Fibroblast of mammary gland (primary cell): Measurements from ENCODE around the gene LYRM4.

Experiments
- DNase-seq: peaks from one replicate; pipeline ENCODE4 v3.0.0-alpha.2; 2010; ENCODE audit warnings: low read depth
- H3K4me3 ChIP-seq: 2 replicates; pipeline ENCODE4 v1.5.1; 2011; ENCODE audit warnings: low read depth, mild to moderate bottlenecking, low read length, moderate library complexity; ENCODE audit not compliant: control insufficient read depth
- TF ChIP-seq, protein P1 (sequence below): conservative IDR thresholded peaks from 2 replicates; pipeline ENCODE4 v1.5.1; 2011; ENCODE audit warnings: low read depth, low read length, inconsistent platforms; ENCODE audit not compliant: control insufficient read depth, insufficient read depth

The LYRM4 gene

DNA sequence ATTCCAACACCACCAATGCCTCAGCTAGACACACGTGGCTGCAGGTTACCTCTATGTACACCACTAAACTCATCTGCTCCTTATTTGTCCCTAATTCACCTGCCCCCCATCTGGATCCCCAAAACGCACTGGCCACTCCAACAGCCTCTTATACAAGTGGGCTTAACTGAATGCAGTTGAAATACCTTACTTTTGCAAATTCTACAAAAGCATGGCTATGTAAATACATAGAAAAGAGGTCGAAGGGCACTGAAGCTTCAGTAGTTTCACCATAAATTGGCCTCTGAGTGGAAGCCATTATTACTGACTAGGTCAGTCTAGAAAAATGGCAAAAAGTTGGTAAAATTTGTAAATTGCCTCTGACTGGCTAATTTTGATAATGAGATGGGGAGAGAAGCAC is 186.8 kb downstream of the LYRM4 start:
- TF ChIP-seq, protein P1, sequence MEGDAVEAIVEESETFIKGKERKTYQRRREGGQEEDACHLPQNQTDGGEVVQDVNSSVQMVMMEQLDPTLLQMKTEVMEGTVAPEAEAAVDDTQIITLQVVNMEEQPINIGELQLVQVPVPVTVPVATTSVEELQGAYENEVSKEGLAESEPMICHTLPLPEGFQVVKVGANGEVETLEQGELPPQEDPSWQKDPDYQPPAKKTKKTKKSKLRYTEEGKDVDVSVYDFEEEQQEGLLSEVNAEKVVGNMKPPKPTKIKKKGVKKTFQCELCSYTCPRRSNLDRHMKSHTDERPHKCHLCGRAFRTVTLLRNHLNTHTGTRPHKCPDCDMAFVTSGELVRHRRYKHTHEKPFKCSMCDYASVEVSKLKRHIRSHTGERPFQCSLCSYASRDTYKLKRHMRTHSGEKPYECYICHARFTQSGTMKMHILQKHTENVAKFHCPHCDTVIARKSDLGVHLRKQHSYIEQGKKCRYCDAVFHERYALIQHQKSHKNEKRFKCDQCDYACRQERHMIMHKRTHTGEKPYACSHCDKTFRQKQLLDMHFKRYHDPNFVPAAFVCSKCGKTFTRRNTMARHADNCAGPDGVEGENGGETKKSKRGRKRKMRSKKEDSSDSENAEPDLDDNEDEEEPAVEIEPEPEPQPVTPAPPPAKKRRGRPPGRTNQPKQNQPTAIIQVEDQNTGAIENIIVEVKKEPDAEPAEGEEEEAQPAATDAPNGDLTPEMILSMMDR = no peak
- H3K4me3 ChIP-seq = no peak overlapping the region
- no peak for DNase-seq

DNA sequence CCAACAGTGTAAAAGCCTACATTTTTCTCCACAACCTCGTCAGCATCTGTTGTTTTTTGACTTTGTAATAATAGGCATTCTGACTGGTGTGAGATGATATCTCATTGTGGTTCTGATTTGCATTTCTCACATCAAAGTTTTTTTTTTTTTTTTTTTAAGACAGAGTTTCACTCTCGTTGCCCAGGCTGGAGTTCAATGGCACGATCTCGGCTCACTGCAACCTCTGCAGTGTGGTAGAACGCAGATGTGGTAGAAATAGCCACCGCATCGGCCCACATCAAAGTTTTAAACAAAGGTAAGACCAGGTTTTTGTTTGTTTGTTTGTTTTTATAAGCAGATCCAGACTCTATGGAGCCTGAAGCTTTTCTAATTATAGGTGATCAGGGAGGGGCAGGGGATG is 188.3 kb downstream of the LYRM4 start:
- TF ChIP-seq, protein P1 = no peak
- no peak overlapping the region for H3K4me3 ChIP-seq
- no peak for DNase-seq

DNA sequence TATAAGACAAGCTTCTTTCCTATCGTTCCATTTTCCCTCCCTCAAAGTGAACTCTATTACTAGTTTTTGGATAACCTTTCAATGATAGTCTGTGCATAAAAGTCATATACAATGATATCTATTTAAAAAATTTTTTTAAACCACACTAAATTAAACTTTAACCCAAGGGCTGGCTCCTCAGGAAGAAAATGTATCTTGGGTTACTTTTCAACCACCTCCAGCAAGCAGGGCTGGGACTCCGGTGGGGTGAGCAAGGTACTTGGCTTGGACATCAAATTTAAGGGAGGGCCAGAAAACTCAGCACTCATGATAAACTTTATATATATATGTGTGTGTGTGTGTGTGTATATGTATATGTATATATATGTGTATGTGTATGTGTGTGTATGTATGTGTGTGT is 189.5 kb downstream of the LYRM4 start:
- H3K4me3 ChIP-seq = no peak overlapping the region
- DNase-seq = no peak
- TF ChIP-seq, protein P1 = no peak

DNA sequence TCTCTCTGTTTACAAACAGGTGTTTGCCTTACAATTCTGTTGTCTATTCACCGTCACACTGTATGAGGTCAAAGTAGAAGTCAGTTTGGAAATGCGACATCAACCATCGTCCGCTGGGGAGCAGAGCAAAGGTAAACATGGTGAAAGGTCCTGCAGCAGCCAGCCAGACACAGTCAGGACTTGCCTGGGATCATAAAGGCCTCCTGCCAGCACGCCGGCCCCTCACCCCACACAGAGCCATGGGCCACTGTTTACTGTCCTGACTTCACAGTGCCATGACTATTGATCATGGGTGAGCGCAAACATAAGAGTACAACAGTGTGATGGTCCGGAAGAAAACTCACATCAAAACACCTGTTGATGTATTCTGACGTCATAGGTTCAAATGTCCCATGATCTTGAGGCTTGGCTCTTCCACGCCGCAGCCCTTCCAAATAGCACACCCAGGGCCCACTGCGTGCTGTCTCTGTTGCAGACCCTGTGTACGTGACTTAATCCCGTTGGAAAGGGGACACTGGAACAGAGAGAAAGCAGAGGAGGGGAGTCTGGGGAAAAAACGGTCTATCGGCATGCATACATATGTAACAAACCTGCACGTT is 192.5 kb downstream of the LYRM4 start:
- no peak overlapping the region for H3K4me3 ChIP-seq
- TF ChIP-seq, protein P1 = no peak
- DNase-seq = no peak

DNA sequence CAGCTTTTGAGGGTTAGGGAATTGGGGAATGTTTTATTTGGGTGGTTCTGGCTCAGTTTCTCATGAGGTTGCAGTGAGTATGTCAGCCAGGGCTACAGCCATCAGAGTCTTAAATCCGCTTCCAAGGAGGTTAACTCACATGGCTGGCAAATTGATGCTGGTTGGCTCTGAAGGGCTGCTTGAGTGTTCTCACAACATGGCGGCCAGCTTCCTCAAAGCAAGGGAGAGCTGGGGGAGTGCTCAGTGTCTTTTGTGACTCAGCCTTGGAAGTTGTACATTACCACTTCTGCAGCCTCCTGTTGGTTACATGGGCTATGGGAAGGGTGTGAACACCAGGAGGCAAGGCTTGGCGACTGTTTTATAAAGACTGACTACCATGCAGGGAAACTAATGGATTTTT is 193.4 kb downstream of the LYRM4 start:
- TF ChIP-seq, protein P1 = no peak
- DNase-seq = no peak
- H3K4me3 ChIP-seq = no peak overlapping the region

DNA sequence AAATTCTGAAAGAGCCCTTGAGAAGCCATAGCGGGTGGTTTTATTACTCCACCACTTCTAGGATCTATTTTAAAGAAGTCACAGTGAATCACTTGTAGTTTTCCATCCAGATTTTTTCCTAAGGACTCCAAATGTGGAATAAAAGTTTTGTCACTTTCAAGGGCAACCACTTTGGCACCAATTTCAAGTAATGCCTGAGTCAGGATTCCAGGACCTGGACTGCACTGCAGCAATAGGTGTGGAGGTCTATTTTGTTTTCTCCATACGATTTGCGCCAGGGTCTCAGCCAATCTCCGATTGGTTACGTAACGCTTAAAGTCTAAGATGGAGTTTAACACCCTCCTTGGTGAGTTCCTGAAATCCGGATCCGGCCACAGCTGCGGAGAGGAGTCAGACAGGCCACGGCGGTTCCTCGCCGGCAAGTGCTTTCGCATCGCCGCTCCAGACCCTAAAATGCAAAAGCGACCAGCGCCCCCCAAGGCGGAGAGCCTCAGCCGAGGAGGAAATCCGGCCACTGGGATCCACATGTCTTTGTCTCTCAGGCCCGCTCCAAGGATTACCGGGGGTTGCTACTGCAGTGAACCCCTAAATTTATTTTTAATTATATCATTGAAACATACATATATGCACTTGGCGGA is 194.2 kb downstream of the LYRM4 start:
- TF ChIP-seq, protein P1 = no peak
- DNase-seq = no peak

DNA sequence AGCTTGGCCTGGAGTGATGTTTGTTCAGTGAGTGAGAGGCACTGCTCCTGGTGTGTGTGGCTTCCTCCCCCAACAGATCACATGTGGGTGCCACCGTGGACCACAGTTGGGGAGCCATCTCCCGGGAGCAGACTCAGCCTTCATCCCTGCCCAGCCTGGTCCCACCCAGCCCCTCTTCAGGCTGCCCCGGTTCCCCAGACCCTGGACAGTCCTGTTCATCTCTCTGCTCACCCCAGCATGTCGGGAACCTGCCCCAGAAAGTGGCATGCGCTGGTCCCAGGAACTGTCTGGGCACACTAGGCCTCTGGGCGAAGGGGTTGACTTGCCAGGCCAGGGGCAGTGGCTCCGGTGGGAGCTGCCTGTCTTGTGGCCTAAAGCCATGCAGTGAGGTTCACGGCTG is 197.1 kb downstream of the LYRM4 start:
- no peak for DNase-seq
- TF ChIP-seq, protein P1 = no peak
- no peak overlapping the region for H3K4me3 ChIP-seq

More for the DNA sequence above, 194.2 kb downstream of the LYRM4 start:
- H3K4me3 ChIP-seq = no peak overlapping the region
